CD8-positive, alpha-beta memory T cell (primary cell): ENCODE results near the gene HAO1. TPM values are rescaled to one million over a fixed set of nuclear protein-coding genes. Genes with fewer than 3 reads are reported as not detected.
"Not testable (repeated sequence)": the region's sequence is repeated elsewhere in the genome, so short reads cannot be mapped to it uniquely, and the experiment has no call there.

Source experiments
- CTCF ChIA-PET: fragments of 350-600 bp; sonication (Branson Sonifier 250); formaldehyde crosslinking; loops from one replicate; lab custom pipeline; 2021; ENCODE audit warnings: antibody characterized with exemption; lab: Charles Lee
- POLR2A ChIA-PET: fragments of 350-600 bp; sonication (Branson Sonifier 250); formaldehyde crosslinking; loops from one replicate; lab custom pipeline; 2021; ENCODE audit warnings: antibody characterized with exemption; lab: Charles Lee
- DNase-seq, 5 donors: peaks; one replicate each; pipeline versions ENCODE4 v3.0.0 to v3.0.0-alpha.2; 2020 to 2022; ENCODE audit warnings: mixed read lengths in 1 of 5
- H3K27ac ChIP-seq: one replicate; pipeline ENCODE4 v1.7.0; 2013; ENCODE audit warnings: low read depth, mild to moderate bottlenecking, low read length, moderate library complexity
- H3K27me3 ChIP-seq: 2 replicates; pipeline ENCODE4 v1.7.0; 2013; ENCODE audit warnings: low read length, mild to moderate bottlenecking; ENCODE audit not compliant: insufficient read depth, poor library complexity, severe bottlenecking
- H3K36me3 ChIP-seq: 2 replicates; pipeline ENCODE4 v1.7.0; 2013; ENCODE audit warnings: mild to moderate bottlenecking, low read length, moderate library complexity; ENCODE audit not compliant: insufficient read depth
- H3K4me1 ChIP-seq: 2 replicates; pipeline ENCODE4 v1.7.0; 2013; ENCODE audit warnings: mild to moderate bottlenecking, low read length, moderate library complexity; ENCODE audit not compliant: insufficient read depth
- H3K4me3 ChIP-seq: 2 replicates; pipeline ENCODE4 v1.7.0; 2013; ENCODE audit warnings: mild to moderate bottlenecking, low read length
- H3K9me3 ChIP-seq: 2 replicates; pipeline ENCODE4 v1.7.0; 2013; ENCODE audit warnings: mild to moderate bottlenecking, low read length
- H3K27ac Mint-ChIP-seq, 8 donors: one replicate each; pipeline ENCODE4 v1.8.0; 2020 to 2021; ENCODE audit warnings: mixed read lengths in 8 of 8, mild to moderate bottlenecking in 6 of 8, inconsistent platforms in 3 of 8, moderate library complexity in 3 of 8
- H3K27me3 Mint-ChIP-seq, 2 donors: one replicate each; pipeline ENCODE4 v1.8.0; 2020 to 2021; ENCODE audit warnings: mixed read lengths in 2 of 2, mild to moderate bottlenecking in 1 of 2, moderate library complexity in 1 of 2
- H3K36me3 Mint-ChIP-seq, 3 donors: one replicate each; pipeline ENCODE4 v1.8.0; 2020 to 2021; ENCODE audit warnings: mixed read lengths in 3 of 3, inconsistent platforms in 1 of 3, mild to moderate bottlenecking in 1 of 3
- H3K4me1 Mint-ChIP-seq, 3 donors: one replicate each; pipeline ENCODE4 v1.8.0; 2020 to 2021; ENCODE audit warnings: mixed read lengths in 3 of 3, inconsistent platforms in 1 of 3, mild to moderate bottlenecking in 1 of 3
- H3K4me3 Mint-ChIP-seq, 7 donors: one replicate each; pipeline ENCODE4 v1.8.0; 2020 to 2021; ENCODE audit warnings: mixed read lengths in 7 of 7, mild to moderate bottlenecking in 6 of 7, moderate library complexity in 4 of 7, inconsistent platforms in 2 of 7
- H3K9me3 Mint-ChIP-seq, 5 donors: one replicate each; pipeline ENCODE4 v1.8.0; 2020 to 2022; ENCODE audit warnings: mixed read lengths in 5 of 5, mild to moderate bottlenecking in 3 of 5, moderate library complexity in 2 of 5, inconsistent platforms in 1 of 5
- polyA plus RNA-seq: library from polyadenylated mRNA; unstranded; fragments of 300-500 nt; fragmentation: Illumina TruSeq; gene quantifications from one replicate; pipeline ENCODE4 v1.2.3, GENCODE V29; 2021
- total RNA-seq, 2 experiments: library from RNA; stranded (reverse); gene quantifications; one replicate each; pipeline ENCODE4 v1.2.3, GENCODE V29; 2021

The HAO1 gene
- total and polyA plus RNA-seq, 3 experiments from 2014 or later, result not detected

- CTCF ChIA-PET, result no interaction called here
- Mint-ChIP-seq H3K36me3 (no peaks in the 10 kb centered on the region), H3K9me3 (no peaks in the 10 kb centered on the region), H3K4me1 (no peaks in the 10 kb centered on the region), H3K27me3 (peaks cover 0 to 7% of the 10 kb centered on the region in 2 donors), H3K27ac (no peak overlapping the region), H3K4me3 (no peak overlapping the region)
- no peak for DNase-seq
- no peaks in the 10 kb centered on the region for H3K36me3 ChIP-seq
- H3K27me3 ChIP-seq, result no peaks in the 10 kb centered on the region
- no peak overlapping the region for H3K4me3 ChIP-seq
- no peaks in the 10 kb centered on the region for H3K4me1 ChIP-seq
- no peak overlapping the region for H3K27ac ChIP-seq
- POLR2A ChIA-PET, result no interaction called here
- H3K9me3 ChIP-seq, result no peaks in the 10 kb centered on the region
These were observed 90.6 kb downstream of the HAO1 start for GRCh38 chr20:7849675-7850074.

GRCh38 chr20:7848351-7848750 lies 91.9 kb downstream of the HAO1 start:
- Histone ChIP-seq H3K36me3 (no peaks in the 10 kb centered on the region), H3K4me3 (no peak overlapping the region), H3K9me3 (no peaks in the 10 kb centered on the region), H3K27ac (no peak overlapping the region), H3K4me1 (no peaks in the 10 kb centered on the region), H3K27me3 (no peaks in the 10 kb centered on the region)
- H3K4me3 Mint-ChIP-seq, result no peak overlapping the region
- POLR2A ChIA-PET, result no interaction called here
- no peaks in the 10 kb centered on the region for H3K9me3 Mint-ChIP-seq
- no peaks in the 10 kb centered on the region for H3K4me1 Mint-ChIP-seq
- H3K36me3 Mint-ChIP-seq, result no peaks in the 10 kb centered on the region
- CTCF ChIA-PET, result no interaction called here
- H3K27ac Mint-ChIP-seq, result no peak overlapping the region
- H3K27me3 Mint-ChIP-seq, result peaks cover 0 to 5% of the 10 kb centered on the region in 2 donors
- no peak for DNase-seq

GRCh38 chr20:7843613-7844012 lies 96.6 kb downstream of the HAO1 start:
- H3K27ac ChIP-seq, result no peak overlapping the region
- H3K27me3 ChIP-seq, result no peaks in the 10 kb centered on the region
- no peaks in the 10 kb centered on the region for H3K9me3 ChIP-seq
- no peaks in the 10 kb centered on the region for H3K36me3 Mint-ChIP-seq
- no peak for DNase-seq
- no peak overlapping the region for H3K4me3 ChIP-seq
- no peaks in the 10 kb centered on the region for H3K36me3 ChIP-seq
- H3K4me1 ChIP-seq, result no peaks in the 10 kb centered on the region
- H3K4me3 Mint-ChIP-seq, result no peak overlapping the region
- no peaks in the 10 kb centered on the region for H3K9me3 Mint-ChIP-seq
- CTCF ChIA-PET, result no interaction called here
- H3K4me1 Mint-ChIP-seq, result no peaks in the 10 kb centered on the region
- POLR2A ChIA-PET, result no interaction called here
- H3K27me3 Mint-ChIP-seq, result peaks cover 0 to 2% of the 10 kb centered on the region in 2 donors
- H3K27ac Mint-ChIP-seq, result no peak overlapping the region

GRCh38 chr20:7841971-7842310 lies 98.3 kb downstream of the HAO1 start:
- Mint-ChIP-seq H3K9me3 (no peaks in the 10 kb centered on the region), H3K36me3 (no peaks in the 10 kb centered on the region), H3K27me3 (peaks cover 0 to 2% of the 10 kb centered on the region in 2 donors), H3K4me1 (no peaks in the 10 kb centered on the region), H3K27ac (no peak overlapping the region), H3K4me3 (no peak overlapping the region)
- no peaks in the 10 kb centered on the region for H3K27me3 ChIP-seq
- no peaks in the 10 kb centered on the region for H3K4me1 ChIP-seq
- H3K27ac ChIP-seq, result no peak overlapping the region
- POLR2A ChIA-PET, result no interaction called here
- H3K36me3 ChIP-seq, result no peaks in the 10 kb centered on the region
- DNase-seq, result no peak
- no peak overlapping the region for H3K4me3 ChIP-seq
- CTCF ChIA-PET, result no interaction called here
- H3K9me3 ChIP-seq, result no peaks in the 10 kb centered on the region

- Mint-ChIP-seq H3K9me3 (no peaks in the 10 kb centered on the region), H3K27ac (no peak overlapping the region), H3K4me3 (no peak overlapping the region), H3K36me3 (no peaks in the 10 kb centered on the region), H3K4me1 (no peaks in the 10 kb centered on the region), H3K27me3 (peaks cover 0 to 2% of the 10 kb centered on the region in 2 donors)
- H3K27me3 ChIP-seq, result no peaks in the 10 kb centered on the region
- no peaks in the 10 kb centered on the region for H3K4me1 ChIP-seq
- DNase-seq, result no peak
- no peak overlapping the region for H3K4me3 ChIP-seq
- no peak overlapping the region for H3K27ac ChIP-seq
- no peaks in the 10 kb centered on the region for H3K9me3 ChIP-seq
- no peaks in the 10 kb centered on the region for H3K36me3 ChIP-seq
- ChIA-PET POLR2A (no interaction called here), CTCF (no interaction called here)
These were observed 98.8 kb downstream of the HAO1 start for GRCh38 chr20:7841291-7841970.

- no peaks in the 10 kb centered on the region for H3K4me1 Mint-ChIP-seq
- Histone ChIP-seq H3K36me3 (no peaks in the 10 kb centered on the region), H3K9me3 (no peaks in the 10 kb centered on the region), H3K27ac (no peak overlapping the region), H3K4me1 (no peaks in the 10 kb centered on the region), H3K27me3 (no peaks in the 10 kb centered on the region), H3K4me3 (no peak overlapping the region)
- H3K9me3 Mint-ChIP-seq, result peaks cover 0 to 9% (median 3%) of the 10 kb centered on the region in 5 donors
- no peak overlapping the region for H3K4me3 Mint-ChIP-seq
- H3K27me3 Mint-ChIP-seq, result no peaks in the 10 kb centered on the region
- no peaks in the 10 kb centered on the region for H3K36me3 Mint-ChIP-seq
- CTCF ChIA-PET, result no interaction called here
- no peak overlapping the region for H3K27ac Mint-ChIP-seq
- POLR2A ChIA-PET, result no interaction called here
- no peak for DNase-seq
These were observed 104.2 kb downstream of the HAO1 start for GRCh38 chr20:7836076-7836475.

- H3K4me3 ChIP-seq, CTCF ChIA-PET, POLR2A ChIA-PET, H3K27me3 Mint-ChIP-seq, H3K27me3 ChIP-seq, H3K27ac Mint-ChIP-seq, H3K36me3 Mint-ChIP-seq, H3K27ac ChIP-seq, DNase-seq, H3K4me1 ChIP-seq, H3K36me3 ChIP-seq, H3K4me1 Mint-ChIP-seq, H3K9me3 Mint-ChIP-seq, H3K9me3 ChIP-seq, H3K4me3 Mint-ChIP-seq: not testable (repeated sequence)
These were observed 105.8 kb downstream of the HAO1 start for GRCh38 chr20:7834441-7834840.
